DND-41 (cell line): ENCODE results near the gene C3orf20.

Experiments
- EZH2 ChIP-seq: IDR thresholded peaks from 3 replicates; pipeline ENCODE4 v1.6.1; 2012; ENCODE audit warnings: borderline replicate concordance, low read depth, mild to moderate bottlenecking, moderate library complexity, low read length, inconsistent platforms; ENCODE audit not compliant: severe bottlenecking
- TF ChIP-seq, protein P1 (sequence below): IDR thresholded peaks from 2 replicates; pipeline ENCODE4 v1.5.1; 2012; ENCODE audit warnings: borderline replicate concordance, low read length, moderate library complexity, mild to moderate bottlenecking; ENCODE audit not compliant: poor library complexity, severe bottlenecking; ENCODE audit errors: extremely low read depth

GRCh38 chr3:14765060-14765400 is 90.1 kb downstream of the C3orf20 start:
- TF ChIP-seq, protein P1, sequence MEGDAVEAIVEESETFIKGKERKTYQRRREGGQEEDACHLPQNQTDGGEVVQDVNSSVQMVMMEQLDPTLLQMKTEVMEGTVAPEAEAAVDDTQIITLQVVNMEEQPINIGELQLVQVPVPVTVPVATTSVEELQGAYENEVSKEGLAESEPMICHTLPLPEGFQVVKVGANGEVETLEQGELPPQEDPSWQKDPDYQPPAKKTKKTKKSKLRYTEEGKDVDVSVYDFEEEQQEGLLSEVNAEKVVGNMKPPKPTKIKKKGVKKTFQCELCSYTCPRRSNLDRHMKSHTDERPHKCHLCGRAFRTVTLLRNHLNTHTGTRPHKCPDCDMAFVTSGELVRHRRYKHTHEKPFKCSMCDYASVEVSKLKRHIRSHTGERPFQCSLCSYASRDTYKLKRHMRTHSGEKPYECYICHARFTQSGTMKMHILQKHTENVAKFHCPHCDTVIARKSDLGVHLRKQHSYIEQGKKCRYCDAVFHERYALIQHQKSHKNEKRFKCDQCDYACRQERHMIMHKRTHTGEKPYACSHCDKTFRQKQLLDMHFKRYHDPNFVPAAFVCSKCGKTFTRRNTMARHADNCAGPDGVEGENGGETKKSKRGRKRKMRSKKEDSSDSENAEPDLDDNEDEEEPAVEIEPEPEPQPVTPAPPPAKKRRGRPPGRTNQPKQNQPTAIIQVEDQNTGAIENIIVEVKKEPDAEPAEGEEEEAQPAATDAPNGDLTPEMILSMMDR = no peak
- TF ChIP-seq EZH2 = no peak
